K562 (cell line): ENCODE data around the gene ABHD5. TPM values are rescaled to one million over a fixed set of nuclear protein-coding genes. Genes with fewer than 3 reads are reported as not detected.

Experiments
- ATAC-seq: fragments of 200-7000 bp; cut with Tn5 transposase; 3 replicates; pipeline ENCODE4 v1.9.1; 2020; ENCODE audit warnings: moderate library complexity
- BruUV-seq: library from RNA; stranded (reverse); fragments of 400-500 nt; replicated peaks from 2 replicates; lab custom pipeline; 2021; lab: Mats Ljungman, UMichigan
- CTCF ChIA-PET: fragments of 300-600 bp; formaldehyde crosslinking; extraction: SDS; loops from one replicate; lab custom pipeline; 2021; ENCODE audit warnings: low intra/inter-chr PET ratio; lab: Yijun Ruan, JAX
- POLR2A ChIA-PET: fragments of 300-600, 350-650 bp; sonication (Branson Sonifier 250); formaldehyde crosslinking; extraction: SDS; loops from one replicate; lab custom pipeline; 2021; ENCODE audit warnings: antibody characterized with exemption, inconsistent platforms; lab: Yijun Ruan, JAX
- DNase-seq, 4 experiments: peaks; one replicate each; pipeline versions ENCODE4 v3.0.0 to v3.0.0-alpha.2; 2011 to 2018; ENCODE audit warnings: low spot score in 3 of 4, mixed read lengths in 3 of 4; ENCODE audit errors: extremely low read depth in 1 of 4
- FAIRE-seq: peaks from 2 replicates; lab custom pipeline; 2011; peaks lifted over from hg19 to GRCh38; lab: Jason Lieb, UNC
- H2AFZ ChIP-seq: 2 replicates; pipeline ENCODE4 v1.6.0; 2011; ENCODE audit warnings: low read depth, low read length, control low read depth, inconsistent platforms
- H3K27ac ChIP-seq: fragments of 200-600 bp; 3 replicates; pipeline ENCODE4 v1.8.0; 2011; ENCODE audit warnings: low read depth, mild to moderate bottlenecking, control low read depth, inconsistent platforms, low read length, moderate library complexity, mixed read lengths; ENCODE audit errors: extremely low read depth
- H3K27me3 ChIP-seq, 2 experiments: fragments of 300-600 bp in 1 of 2; 2 replicates in 1 of 2; 3 replicates in 1 of 2; pipeline versions ENCODE4 v1.6.0 to v1.8.0; 2011; ENCODE audit warnings: inconsistent platforms in 2 of 2, low read length in 2 of 2, mild to moderate bottlenecking in 1 of 2, mixed read lengths in 1 of 2, moderate library complexity in 1 of 2; ENCODE audit not compliant: control insufficient read depth in 2 of 2, insufficient read depth in 2 of 2
- H3K36me3 ChIP-seq: fragments of 300-600 bp; 3 replicates; pipeline ENCODE4 v1.8.0; 2011; ENCODE audit warnings: mild to moderate bottlenecking, low read length, inconsistent platforms; ENCODE audit not compliant: control insufficient read depth, insufficient read depth
- H3K4me1 ChIP-seq, 2 experiments: fragments of 200-600 bp in 1 of 2; replicated peaks in 1 of 2; 2 replicates in 1 of 2; 3 replicates in 1 of 2; pipeline versions ENCODE4 v1.5.1 to v1.8.0; 2011; ENCODE audit warnings: inconsistent platforms in 2 of 2, low read length in 2 of 2, mild to moderate bottlenecking in 1 of 2, mixed read lengths in 1 of 2, moderate library complexity in 1 of 2; ENCODE audit not compliant: control insufficient read depth in 2 of 2, insufficient read depth in 2 of 2
- H3K4me2 ChIP-seq: 2 replicates; pipeline ENCODE4 v1.6.1; 2011; ENCODE audit warnings: low read length, control low read depth, inconsistent platforms, mixed read lengths; ENCODE audit not compliant: insufficient read depth
- H3K4me3 ChIP-seq: fragments of 200-600 bp; sonication (generic), shearing (Covaris generic); 2 replicates; pipeline ENCODE4 v1.5.1; 2016; ENCODE audit warnings: control low read depth, inconsistent platforms
- H3K79me2 ChIP-seq: fragments of 200-600 bp; 3 replicates; pipeline ENCODE4 v1.8.0; 2011; ENCODE audit warnings: low read length, inconsistent platforms; ENCODE audit not compliant: control insufficient read depth, insufficient read depth
- H3K9ac ChIP-seq, 2 experiments: 2 replicates each; pipeline versions ENCODE4 v1.6.0 to v1.6.1; 2011; ENCODE audit warnings: low read depth in 2 of 2, low read length in 2 of 2, control low read depth in 1 of 2, inconsistent platforms in 1 of 2, mild to moderate bottlenecking in 1 of 2, mixed read lengths in 1 of 2; ENCODE audit not compliant: insufficient read depth in 1 of 2
- H3K9me1 ChIP-seq: one replicate; pipeline ENCODE4 v1.6.0; 2011; ENCODE audit warnings: inconsistent platforms, mild to moderate bottlenecking, low read length, moderate library complexity; ENCODE audit not compliant: control insufficient read depth, insufficient read depth
- H3K9me3 ChIP-seq: replicated peaks from 2 replicates; pipeline ENCODE4 v1.5.1; 2011; ENCODE audit warnings: low read depth, low read length, inconsistent platforms; ENCODE audit not compliant: control insufficient read depth, insufficient read depth
- H4K20me1 ChIP-seq: replicated peaks from 2 replicates; pipeline ENCODE4 v1.6.1; 2011; ENCODE audit warnings: low read length, inconsistent platforms, mixed read lengths; ENCODE audit not compliant: control insufficient read depth, insufficient read depth
- ARID2 ChIP-seq: fragments of 450-650 bp; IDR thresholded peaks from 2 replicates; pipeline ENCODE4 v1.6.1; 2017; ENCODE audit warnings: antibody characterized with exemption, mild to moderate bottlenecking
- CEBPB ChIP-seq: fragments of 450-650 bp; IDR thresholded peaks from 2 replicates; pipeline ENCODE4 v1.6.1; 2016; ENCODE audit warnings: missing genetic modification characterization, missing compliant biosample characterization
- CREB3L1 ChIP-seq: fragments of 450-650 bp; IDR thresholded peaks from 2 replicates; pipeline ENCODE4 v1.6.1; 2014; ENCODE audit warnings: low read depth, mild to moderate bottlenecking, moderate library complexity, borderline replicate concordance
- DIDO1 ChIP-seq: fragments of 450-650 bp; IDR thresholded peaks from 2 replicates; pipeline ENCODE4 v1.6.1; 2016; ENCODE audit warnings: low read depth, missing biosample characterization, missing genetic modification characterization
- IFI16 ChIP-seq: fragments of 250-450 bp; sonication (Bioruptor Pico); IDR thresholded peaks from 2 replicates; pipeline ENCODE4 v2.1.2; 2022; ENCODE audit warnings: mild to moderate bottlenecking, inconsistent platforms
- SUPT5H ChIP-seq: fragments of 450-650 bp; IDR thresholded peaks from 2 replicates; pipeline ENCODE4 v1.6.1; 2016
- ZNF24 ChIP-seq: fragments of 450-650 bp; IDR thresholded peaks from 2 replicates; pipeline ENCODE4 v1.6.1; 2016
- ZNF253 ChIP-seq: fragments of 250-450 bp; sonication (Bioruptor Pico); conservative IDR thresholded peaks from 2 replicates; pipeline ENCODE4 v1.6.1; 2021; ENCODE audit warnings: mild to moderate bottlenecking
- WGBS: fragments of 100-300 bp; shearing (Covaris generic); methylation state at CpG from one replicate; pipeline ENCODE4 v1.1.6; 2016; ENCODE audit warnings: low coverage, mixed read lengths; ENCODE audit not compliant: insufficient coverage; ENCODE audit errors: missing lambda C conversion rate; 5-methylcytosine and 5-hydroxymethylcytosine counted together
- in situ Hi-C: fragments of 300-500 bp; cut with MboI; formaldehyde crosslinking; loops from 4 replicates; pipeline ENCODE4 v1.15.0; 2018; ENCODE audit warnings: inconsistent platforms, mixed read lengths
- intact Hi-C: fragments of 100-400 bp; cut with micrococcal nuclease; formaldehyde crosslinking; loops from 2 replicates; pipeline ENCODE4 v1.14.2; 2022
- polyA plus RNA-seq, 8 experiments: library from polyadenylated mRNA; depleted of rRNA in 4 of 8; stranded (reverse) in 5 of 8; unstranded in 3 of 8; fragments of >200 nt; fragmentation: Nextera tagmentation in 2 of 8; fragmentation: Illumina TruSeq in 1 of 8; extraction: Ambion mirVana in 2 of 8; extraction: Trizol in 1 of 8; gene quantifications; 2 replicates each; pipeline versions ENCODE4 v1.2.1 to v1.2.3, GENCODE V29; 2011 to 2014; ENCODE audit warnings: inconsistent platforms in 1 of 8, missing spikeins in 1 of 8
- total RNA-seq, 7 experiments: library from RNA; depleted of rRNA in 6 of 7; stranded (reverse); fragments of >200 nt in 6 of 7; fragmentation: Illumina TruSeq in 2 of 7; extraction: Trizol in 2 of 7; gene quantifications; 2 replicates each; pipeline versions ENCODE4 v1.2.1 to v1.2.3, GENCODE V29; 2011 to 2021; ENCODE audit warnings: low replicate concordance in 1 of 7

The ABHD5 gene
- total and polyA plus RNA-seq, 9 of the 15 experiments (the other 6 are each of a cell fraction or from before 2014, with no cell fraction given): 27.8 to 61.7 (median 39.9) TPM

DNA sequence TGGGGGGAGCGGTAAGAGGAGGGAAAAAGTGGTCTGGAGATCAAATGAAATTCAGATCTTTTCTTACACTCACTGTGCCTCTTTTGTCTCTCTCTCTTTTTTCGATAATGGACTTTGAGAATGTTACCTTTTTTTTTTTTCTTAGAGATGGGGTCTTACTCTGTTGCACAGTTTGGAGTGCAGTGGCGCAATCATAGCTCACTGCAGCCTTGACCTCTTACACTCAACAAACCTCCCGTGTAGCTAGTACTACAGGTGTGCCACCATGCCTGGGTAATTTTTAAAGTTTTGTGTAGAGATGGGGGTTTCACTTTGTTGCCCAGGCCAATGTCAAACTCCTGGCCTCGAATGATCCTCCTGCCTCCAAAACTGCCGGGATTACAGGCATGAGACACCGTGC is 15.6 kb downstream of the ABHD5 start:
- Histone ChIP-seq H3K4me2 (no peak overlapping the region), H3K4me3 (no peak overlapping the region), H3K9ac (no peak overlapping the region), H3K36me3 (peaks cover 91% of the 10 kb centered on the region), H3K27me3 (no peaks in the 10 kb centered on the region), H3K9me1 (no peaks in the 10 kb centered on the region), H4K20me1 (no peaks in the 10 kb centered on the region), H3K79me2 (peaks cover 32% of the 10 kb centered on the region), H3K9me3 (no peaks in the 10 kb centered on the region), H3K27ac (no peak overlapping the region), H3K4me1 (no peaks in the 10 kb centered on the region), H2AFZ (no peak overlapping the region)
- no peak for FAIRE-seq
- TF ChIP-seq CEBPB (tag): peak; percentile 37
- TF ChIP-seq ZNF253 (CRISPR knock-in tag): no peak
- in situ Hi-C loops (no loop called here), intact Hi-C loops (no loop called here)
- 86% methylated on average over 7 of the region's 7 CpGs for WGBS
- BruUV-seq: no TSS peak
- no peak for ATAC-seq
- ChIA-PET POLR2A (interaction anchor here (0.7 to 3.7 kb wide), 7 partner anchors 10 to 119 kb away, joined by 3 to 23 read pairs (median 5); partner anchors contain the start of gene ABHD5), CTCF (no interaction called here)
- no peak for DNase-seq

DNA sequence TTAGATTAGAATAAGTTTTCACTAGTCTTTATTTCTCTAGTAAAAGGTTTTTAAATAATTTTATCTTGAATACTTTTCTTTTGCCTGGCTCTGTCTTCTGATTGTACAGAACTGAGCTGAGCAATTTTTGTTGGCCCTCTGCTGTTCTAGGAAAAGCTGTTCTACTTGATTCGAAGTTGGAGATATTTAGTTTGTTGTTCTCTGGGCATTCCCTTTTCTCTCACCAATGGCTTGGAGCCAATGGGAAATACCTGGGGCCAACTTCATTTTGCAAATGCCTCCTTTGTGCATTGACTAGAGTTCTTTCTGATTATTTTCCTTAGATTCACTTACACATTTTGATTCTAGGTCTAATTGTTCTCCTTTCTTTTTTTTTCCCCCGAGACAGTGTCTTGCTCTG is 16.5 kb downstream of the ABHD5 start:
- no TSS peak for BruUV-seq
- no peak overlapping the region for H3K4me2 ChIP-seq
- FAIRE-seq: no peak
- no peak for TF ChIP-seq CREB3L1
- no peak for TF ChIP-seq DIDO1 (tag)
- no peak for TF ChIP-seq IFI16
- TF ChIP-seq ZNF24: no peak
- no peak for TF ChIP-seq ARID2
- no peak for TF ChIP-seq SUPT5H
- no peaks in the 10 kb centered on the region for H3K9me3 ChIP-seq
- no peak for ATAC-seq
- no peak overlapping the region for H3K4me3 ChIP-seq
- peaks cover 26% of the 10 kb centered on the region for H3K79me2 ChIP-seq
- ChIA-PET POLR2A (interaction anchor here (0.8 to 3.7 kb wide), 6 partner anchors 10 to 22 kb away, joined by 3 to 23 read pairs (median 5); partner anchors contain the start of gene ABHD5), CTCF (no interaction called here)
- WGBS: 80% methylated on average over 1 of the region's 2 CpGs
- in situ Hi-C loops (no loop called here), intact Hi-C loops (no loop called here)
- no peak for DNase-seq
- peaks cover 91% of the 10 kb centered on the region for H3K36me3 ChIP-seq
- H3K27me3 ChIP-seq: no peaks in the 10 kb centered on the region
- no peak overlapping the region for H3K9ac ChIP-seq
- H3K9me1 ChIP-seq: no peaks in the 10 kb centered on the region
- H3K27ac ChIP-seq: no peak overlapping the region
- no peaks in the 10 kb centered on the region for H3K4me1 ChIP-seq
- no peaks in the 10 kb centered on the region for H4K20me1 ChIP-seq
- H2AFZ ChIP-seq: no peak overlapping the region
